Stomach smooth muscle (tissue), 2 donors: Measurements from ENCODE around the gene SINHCAF.
A peak's percentile ranks its signal among the peaks of the same experiment; 100 is the strongest.

Experiments
- H3K27ac ChIP-seq: one replicate; pipeline ENCODE4 v1.7.0; 2013; ENCODE audit warnings: mild to moderate bottlenecking, low read length, inconsistent platforms
- H3K27me3 ChIP-seq, 2 donors: one replicate each; pipeline ENCODE4 v1.7.0; 2013; ENCODE audit warnings: low read length in 2 of 2; ENCODE audit not compliant: insufficient read depth in 2 of 2, control insufficient read depth in 1 of 2
- H3K36me3 ChIP-seq, 2 donors: one replicate each; pipeline ENCODE4 v1.7.0; 2013; ENCODE audit warnings: low read length in 2 of 2; ENCODE audit not compliant: control insufficient read depth in 2 of 2, insufficient read depth in 2 of 2
- H3K4me1 ChIP-seq: one replicate; pipeline ENCODE4 v1.7.0; 2013; ENCODE audit warnings: low read length; ENCODE audit not compliant: control insufficient read depth, insufficient read depth
- H3K4me3 ChIP-seq, 2 donors: one replicate each; pipeline ENCODE4 v1.7.0; 2013; ENCODE audit warnings: low read length in 2 of 2
- H3K9ac ChIP-seq, 2 donors: one replicate each; pipeline ENCODE4 v1.7.0; 2013; ENCODE audit warnings: low read length in 2 of 2, mild to moderate bottlenecking in 1 of 2
- H3K9me3 ChIP-seq, 2 donors: one replicate each; pipeline ENCODE4 v1.7.0; 2013; ENCODE audit warnings: low read length in 2 of 2; ENCODE audit not compliant: control insufficient read depth in 2 of 2
- donor health status: healthy.
- donor health status: Pancreatic carcinoma.

Gene SINHCAF

DNA sequence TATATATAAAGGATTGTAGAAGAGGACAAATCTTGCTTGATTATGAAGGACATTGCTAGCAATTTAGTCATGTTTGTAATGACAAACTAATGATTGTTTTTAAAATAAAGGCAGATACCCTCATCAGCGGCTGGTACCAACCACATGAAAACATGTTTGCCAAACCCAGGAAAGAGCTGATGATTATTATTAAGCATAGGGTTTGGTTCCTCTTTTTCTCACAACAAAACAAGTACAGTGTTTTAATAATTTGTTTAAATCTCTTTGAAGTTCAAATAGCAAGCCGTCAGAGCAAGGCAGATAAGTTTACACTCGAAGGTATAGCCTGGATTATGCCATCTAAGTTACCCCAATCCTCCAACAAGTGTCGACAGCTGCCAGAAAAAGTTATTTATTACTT lies 5.3 kb upstream of the SINHCAF start:
- Histone ChIP-seq H3K36me3 (no peaks in the 10 kb centered on the region), H3K9ac (no peak overlapping the region), H3K27ac (no peak overlapping the region), H3K4me1 (no peaks in the 10 kb centered on the region), H3K27me3 (no peaks in the 10 kb centered on the region), H3K4me3 (no peak overlapping the region), H3K9me3 (no peaks in the 10 kb centered on the region)

DNA sequence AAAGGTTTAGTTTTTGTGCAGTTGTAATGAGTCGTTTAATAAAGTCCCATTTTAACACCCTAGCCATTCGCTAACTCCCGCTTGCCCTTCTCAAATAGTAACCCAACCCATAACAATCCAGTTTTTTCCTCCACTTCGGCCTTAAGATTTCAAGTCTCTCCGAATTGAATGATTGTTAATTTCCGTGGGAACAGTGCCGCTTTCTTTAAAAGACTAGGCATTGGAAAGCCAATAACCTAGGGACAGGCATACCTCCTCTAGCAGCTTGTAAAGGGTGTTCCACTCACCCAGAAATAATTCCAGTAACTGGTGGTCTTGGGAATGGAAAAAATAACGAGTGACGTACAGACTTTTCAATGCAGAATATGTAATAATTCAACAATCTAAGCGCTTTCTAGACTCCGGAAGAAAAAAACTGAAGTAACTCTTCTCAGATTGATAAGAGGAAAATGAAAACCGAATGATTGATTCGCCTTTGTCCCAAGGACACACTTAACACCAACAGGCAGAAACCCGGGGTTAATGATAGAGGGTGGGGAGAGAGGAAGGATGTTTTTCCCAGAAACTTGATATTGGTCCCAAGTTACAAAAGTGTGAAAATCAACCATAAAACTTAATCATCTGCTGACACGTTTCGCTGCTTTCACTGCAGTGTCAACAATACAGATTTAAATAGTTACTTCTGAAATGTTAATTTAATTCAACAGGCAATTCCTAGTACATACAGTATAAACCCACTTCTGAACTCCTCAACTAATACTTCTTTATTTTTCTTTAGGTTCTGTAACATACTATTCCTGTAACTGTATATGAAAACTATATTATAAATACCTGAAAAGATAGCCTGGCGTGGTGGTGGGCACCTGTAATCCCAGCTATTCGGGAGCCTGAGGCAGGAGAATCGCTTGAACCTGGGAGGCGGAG lies 1.0 kb upstream of the SINHCAF start:
- H3K4me3 ChIP-seq = peak overlapping the region in 1 of 2 donors; percentile 89
- H3K9ac ChIP-seq = peak overlapping the region; percentile 78 to 84
- peak overlapping the region; percentile 71 for H3K27ac ChIP-seq
- H3K27me3 ChIP-seq = no peaks in the 10 kb centered on the region
- H3K36me3 ChIP-seq = no peaks in the 10 kb centered on the region
- peaks cover 16% of the 10 kb centered on the region for H3K4me1 ChIP-seq
- H3K9me3 ChIP-seq = no peaks in the 10 kb centered on the region

DNA sequence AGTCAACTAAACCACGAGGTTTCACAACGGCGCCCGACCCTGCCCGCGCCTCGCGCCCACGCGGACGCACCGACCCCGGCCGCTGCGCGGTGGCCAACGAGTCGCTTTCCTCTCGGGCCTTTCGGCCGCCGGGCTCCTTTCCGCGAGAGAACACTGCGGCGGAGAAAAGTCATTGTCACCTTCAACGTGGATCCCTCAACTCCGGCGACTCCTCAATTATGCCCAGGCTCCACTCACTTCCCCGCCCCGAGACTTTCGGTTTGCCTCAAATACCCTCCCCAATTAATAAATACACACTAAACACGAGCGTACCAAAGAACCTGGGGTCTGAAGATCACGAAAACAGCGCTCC lies 450 bp downstream of the SINHCAF start:
- peak overlapping the region; percentile 89 to 99 for H3K4me3 ChIP-seq
- H3K36me3 ChIP-seq = no peaks in the 10 kb centered on the region
- peak overlapping the region; percentile 84 to 94 for H3K9ac ChIP-seq
- peaks cover 16% of the 10 kb centered on the region for H3K4me1 ChIP-seq
- no peaks in the 10 kb centered on the region for H3K27me3 ChIP-seq
- no peaks in the 10 kb centered on the region for H3K9me3 ChIP-seq
- H3K27ac ChIP-seq = peak overlapping the region; percentile 82

DNA sequence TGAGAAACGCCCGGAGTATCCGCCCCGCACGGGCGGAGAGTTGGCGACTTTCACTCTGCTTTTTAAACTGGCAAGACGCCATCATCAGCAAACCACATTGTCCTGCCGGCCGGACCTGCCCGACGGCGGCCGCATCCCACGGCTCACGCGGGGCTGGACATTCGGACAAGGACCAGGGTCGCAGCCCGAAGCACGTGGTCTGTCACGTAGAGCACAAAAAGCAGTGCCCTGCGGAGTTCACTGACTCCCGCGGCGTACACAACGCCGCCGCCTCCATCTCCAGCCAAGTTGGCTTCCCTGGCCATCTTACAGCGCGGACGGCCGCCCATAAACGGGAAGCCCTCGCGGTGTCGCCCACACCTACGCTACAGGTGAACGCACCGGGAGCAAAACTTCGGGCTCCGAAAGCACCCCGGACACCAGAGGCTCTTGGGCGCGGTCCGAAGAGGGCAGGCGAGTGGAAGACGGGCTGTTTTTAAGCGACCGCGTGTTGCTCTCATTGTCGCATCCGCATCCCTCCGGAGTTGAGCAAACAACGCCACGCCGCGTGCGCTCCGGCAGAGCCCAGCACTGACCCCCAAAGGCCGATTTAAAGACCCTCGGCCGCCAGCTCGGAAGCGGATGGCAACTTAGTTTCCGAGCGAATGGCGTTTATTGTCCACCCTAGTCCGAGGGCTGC lies 966 bp downstream of the SINHCAF start:
- Histone ChIP-seq H3K9ac (peak overlapping the region; percentile 84 to 94), H3K4me3 (peak overlapping the region; percentile 89 to 99), H3K9me3 (no peaks in the 10 kb centered on the region), H3K4me1 (peaks cover 16% of the 10 kb centered on the region), H3K36me3 (no peaks in the 10 kb centered on the region), H3K27ac (peak overlapping the region; percentile 82), H3K27me3 (no peaks in the 10 kb centered on the region)

DNA sequence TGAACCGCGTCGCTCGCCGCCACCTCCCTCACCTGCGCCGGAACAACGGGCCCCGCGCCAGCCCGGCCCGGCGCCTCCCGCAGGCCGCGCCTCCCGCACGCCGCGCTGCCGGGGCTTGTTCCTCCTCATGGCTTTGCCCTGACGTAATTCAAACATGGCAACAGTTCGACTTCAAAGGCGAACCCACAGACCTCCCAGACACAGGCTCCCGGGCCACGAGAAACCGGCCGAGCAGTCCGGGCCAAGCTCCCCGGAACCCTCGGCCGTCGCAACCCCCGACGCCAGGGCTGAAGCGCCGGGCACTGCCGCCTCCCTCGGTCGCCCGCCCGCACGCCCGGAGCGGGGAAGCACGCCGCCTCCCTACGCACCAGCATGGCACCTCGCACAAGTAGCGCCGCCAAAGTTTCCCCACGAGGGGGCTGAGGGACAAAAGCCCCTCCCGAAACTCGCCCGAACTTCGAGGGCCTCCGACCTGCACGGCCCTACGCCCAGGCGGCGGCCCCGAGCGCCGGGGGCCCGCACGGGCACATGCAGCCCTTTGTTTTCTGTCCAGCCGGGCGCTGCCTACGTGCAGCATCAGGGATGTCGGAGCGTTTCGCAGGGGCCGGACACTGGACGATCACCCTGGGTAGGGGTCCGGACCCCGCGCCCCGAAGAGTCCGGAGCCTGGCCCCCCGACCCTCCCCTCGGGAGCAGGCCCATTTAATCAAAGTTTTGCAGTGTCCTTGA lies 1.7 kb downstream of the SINHCAF start:
- Histone ChIP-seq H3K4me1 (peaks cover 16% of the 10 kb centered on the region), H3K27ac (peak overlapping the region; percentile 82), H3K9me3 (no peaks in the 10 kb centered on the region), H3K36me3 (no peaks in the 10 kb centered on the region), H3K27me3 (no peaks in the 10 kb centered on the region), H3K4me3 (peak overlapping the region; percentile 89 to 99), H3K9ac (peak overlapping the region; percentile 84 to 94)

DNA sequence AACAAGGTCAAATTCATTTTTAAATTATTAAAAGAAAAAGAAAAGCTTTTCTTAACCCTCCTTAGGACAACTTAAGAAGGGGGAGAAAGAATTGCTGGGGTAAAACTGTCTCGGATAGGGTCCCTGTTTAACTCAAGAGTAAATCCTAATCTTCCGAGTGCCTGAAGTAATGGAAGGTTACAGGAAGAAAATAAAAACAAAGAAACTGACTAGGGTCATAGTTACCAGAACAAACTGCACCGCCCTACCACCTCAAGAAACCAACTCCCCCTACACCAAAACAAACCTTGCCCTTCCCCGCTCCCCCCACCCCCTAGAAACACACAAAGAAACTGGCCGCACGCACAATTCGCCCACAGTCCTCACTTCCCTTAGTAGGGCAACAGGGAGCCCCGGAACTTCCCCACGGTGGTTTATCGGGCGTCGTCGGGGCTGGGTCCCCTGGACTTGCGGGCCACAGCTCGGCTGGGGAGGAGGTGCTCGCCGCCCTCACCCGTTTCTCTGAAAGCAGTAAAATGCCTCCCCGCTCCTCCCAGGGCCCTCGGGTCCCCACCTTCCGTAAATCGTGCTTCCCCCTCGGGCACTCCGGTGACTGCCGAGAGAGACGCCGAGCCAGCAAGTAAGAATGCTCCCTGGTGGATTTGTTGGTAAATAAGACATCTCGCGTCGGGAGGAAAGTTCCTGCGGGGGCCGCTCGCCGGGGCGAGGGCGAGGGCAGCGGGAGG lies 2.4 kb downstream of the SINHCAF start:
- H3K27me3 ChIP-seq = no peaks in the 10 kb centered on the region
- H3K36me3 ChIP-seq = no peaks in the 10 kb centered on the region
- peak overlapping the region; percentile 89 to 99 for H3K4me3 ChIP-seq
- H3K4me1 ChIP-seq = peaks cover 17% of the 10 kb centered on the region
- peak overlapping the region; percentile 84 to 94 for H3K9ac ChIP-seq
- no peaks in the 10 kb centered on the region for H3K9me3 ChIP-seq
- H3K27ac ChIP-seq = peak overlapping the region; percentile 82

DNA sequence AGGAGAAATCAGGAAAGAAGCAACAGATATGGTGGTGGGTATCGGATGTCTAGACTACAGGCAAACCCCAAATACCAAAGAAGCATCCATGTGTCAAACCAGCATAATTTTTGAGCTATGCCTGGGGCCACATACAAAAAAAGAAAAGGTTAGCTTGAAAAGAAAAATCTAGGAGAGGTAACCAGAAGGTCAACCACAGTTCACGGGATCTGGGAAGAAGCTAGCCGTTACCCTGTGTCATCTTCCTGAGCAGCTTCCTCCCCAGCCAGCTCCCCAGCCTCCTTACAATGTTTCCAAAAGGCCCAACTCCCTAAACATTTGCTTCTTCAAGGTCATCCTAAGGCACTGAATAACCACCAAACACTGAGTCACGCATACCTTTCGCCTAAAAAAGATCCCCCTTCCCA lies 3.1 kb downstream of the SINHCAF start:
- H3K4me3 ChIP-seq = peak overlapping the region; percentile 89 to 99
- H3K27ac ChIP-seq = no peak overlapping the region
- peak overlapping the region in 1 of 2 donors; percentile 94 for H3K9ac ChIP-seq
- no peaks in the 10 kb centered on the region for H3K27me3 ChIP-seq
- H3K36me3 ChIP-seq = no peaks in the 10 kb centered on the region
- peaks cover 21% of the 10 kb centered on the region for H3K4me1 ChIP-seq
- no peaks in the 10 kb centered on the region for H3K9me3 ChIP-seq

DNA sequence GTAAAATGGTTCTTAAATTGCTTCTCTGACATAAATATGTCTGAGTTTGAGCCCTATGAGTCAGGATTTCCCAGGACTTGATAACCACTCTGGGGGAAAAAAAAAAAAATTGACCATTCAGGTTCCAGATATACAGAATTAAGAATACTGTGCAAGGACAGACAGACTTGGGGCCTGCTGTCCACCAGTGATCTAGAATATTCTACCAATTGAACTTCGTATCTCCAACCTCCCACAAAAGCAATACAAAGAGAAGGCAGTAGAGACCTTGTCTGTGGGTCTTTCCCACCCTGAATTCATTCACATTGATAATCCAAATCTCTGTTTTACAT lies 4.1 kb downstream of the SINHCAF start:
- Histone ChIP-seq H3K27me3 (no peaks in the 10 kb centered on the region), H3K4me3 (no peak overlapping the region), H3K9me3 (no peaks in the 10 kb centered on the region), H3K4me1 (peaks cover 21% of the 10 kb centered on the region), H3K27ac (no peak overlapping the region), H3K36me3 (no peaks in the 10 kb centered on the region), H3K9ac (no peak overlapping the region)

DNA sequence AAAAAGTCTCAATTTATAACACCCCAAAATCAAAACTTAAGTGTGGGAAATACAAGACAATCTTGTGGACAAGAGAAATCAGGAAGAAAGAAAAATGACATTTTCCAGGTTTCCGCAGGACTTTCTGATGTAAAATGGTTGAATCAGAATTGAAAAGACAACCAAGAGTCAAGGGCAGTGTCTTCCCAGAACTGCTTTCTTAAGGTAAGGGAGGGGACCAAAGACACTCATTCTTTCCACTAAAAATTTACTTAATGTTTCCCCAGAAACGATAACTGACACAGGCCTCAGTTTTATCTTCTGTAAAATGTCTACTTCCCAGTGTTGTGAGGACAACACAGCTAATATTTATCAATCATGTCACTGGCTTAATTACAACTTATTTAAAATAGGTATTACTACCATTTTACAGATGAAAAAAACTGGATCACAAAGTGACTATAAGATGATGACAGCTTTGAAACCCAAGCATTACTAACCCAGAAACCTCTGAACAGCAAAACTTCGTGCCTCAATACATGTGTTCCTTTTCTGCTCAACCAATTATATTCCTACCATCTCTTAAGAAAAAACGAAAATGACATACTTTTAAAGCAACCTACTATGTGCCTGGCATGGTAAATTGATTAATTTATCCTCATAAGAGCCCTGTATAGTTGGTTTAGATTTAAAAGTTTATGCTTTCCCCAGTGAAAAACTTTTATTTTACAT lies 4.6 kb downstream of the SINHCAF start:
- Histone ChIP-seq H3K9ac (no peak overlapping the region), H3K27me3 (no peaks in the 10 kb centered on the region), H3K4me1 (peaks cover 21% of the 10 kb centered on the region), H3K27ac (no peak overlapping the region), H3K4me3 (no peak overlapping the region), H3K36me3 (no peaks in the 10 kb centered on the region), H3K9me3 (no peaks in the 10 kb centered on the region)
